ENCODE measurements around the gene CNKSR3.

CNKSR3 gene

GRCh38 chr6:154435400-154435945 is 75.0 kb downstream of the CNKSR3 start:
- H3K4me3 ChIP-seq (ENCODE audit: low read depth, low read length): no peak overlapping the region
- TF ChIP-seq CTCF (IDR thresholded peaks at IDR 0.05; ENCODE audit: control insufficient read depth, extremely low read depth, insufficient read depth): no peak
- DNase-seq (ENCODE audit: low read depth): no peak

GRCh38 chr6:154434662-154435061 is 75.8 kb downstream of the CNKSR3 start:
- no peak for TF ChIP-seq CTCF (IDR thresholded peaks at IDR 0.05; ENCODE audit: control insufficient read depth, extremely low read depth, insufficient read depth)
- H3K4me3 ChIP-seq (ENCODE audit: low read depth, low read length): no peak overlapping the region
- DNase-seq (ENCODE audit: low read depth): no peak

GRCh38 chr6:154433477-154434241 is 76.8 kb downstream of the CNKSR3 start:
- no peak for DNase-seq (ENCODE audit: low read depth)
- no peak overlapping the region for H3K4me3 ChIP-seq (ENCODE audit: low read depth, low read length)
- TF ChIP-seq CTCF (IDR thresholded peaks at IDR 0.05; ENCODE audit: control insufficient read depth, extremely low read depth, insufficient read depth): no peak

GRCh38 chr6:154432533-154433476 is 77.7 kb downstream of the CNKSR3 start:
- DNase-seq (ENCODE audit: low read depth): no peak

GRCh38 chr6:154430481-154430919 is 80.0 kb downstream of the CNKSR3 start:
- TF ChIP-seq CTCF (IDR thresholded peaks at IDR 0.05; ENCODE audit: control insufficient read depth, extremely low read depth, insufficient read depth): no peak
- DNase-seq (ENCODE audit: low read depth): no peak

More at GRCh38 chr6:154432533-154433476, 77.7 kb downstream of the CNKSR3 start:
- TF ChIP-seq CTCF (IDR thresholded peaks at IDR 0.05; ENCODE audit: control insufficient read depth, extremely low read depth, insufficient read depth): no peak
- no peak overlapping the region for H3K4me3 ChIP-seq (ENCODE audit: low read depth, low read length)

GRCh38 chr6:154429711-154430110 is 80.8 kb downstream of the CNKSR3 start:
- TF ChIP-seq CTCF (IDR thresholded peaks at IDR 0.05; ENCODE audit: control insufficient read depth, extremely low read depth, insufficient read depth): no peak
- H3K4me3 ChIP-seq (ENCODE audit: low read depth, low read length): no peak overlapping the region
- DNase-seq (ENCODE audit: low read depth): no peak

More at GRCh38 chr6:154430481-154430919, 80.0 kb downstream of the CNKSR3 start:
- no peak overlapping the region for H3K4me3 ChIP-seq (ENCODE audit: low read depth, low read length)

Data from LNCaP clone FGC (cell line).